ENCODE data around the gene SNTG2.

DNA sequence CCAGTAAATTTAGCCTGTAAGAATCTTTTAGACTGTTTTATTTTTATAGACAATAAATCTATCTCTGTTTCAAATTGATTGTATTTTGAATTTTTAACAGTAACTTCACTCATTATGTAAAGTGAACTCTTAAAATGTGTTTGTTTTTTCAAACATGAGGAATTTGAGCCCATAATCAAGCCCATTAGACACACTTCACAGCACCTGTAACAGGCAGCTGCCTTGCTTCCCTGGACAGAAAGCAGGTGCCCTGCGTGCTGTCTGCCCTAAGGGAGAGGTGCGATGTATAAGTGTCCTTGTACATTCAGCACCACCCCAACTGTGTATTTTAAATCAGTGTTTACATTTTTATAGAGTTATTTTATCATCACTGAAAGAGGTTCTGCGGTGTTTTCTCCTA is 276.1 kb downstream of the SNTG2 start:
- TF ChIP-seq POLR2A (IDR thresholded peaks at IDR 0.05) (no peak), CTCF (IDR thresholded peaks at IDR 0.05) (no peak), EP300 (IDR thresholded peaks at IDR 0.05) (no peak)

All from tibial nerve (tissue), 4 donors.